Fibroblast of the conjunctiva (primary cell): Measurements from ENCODE around the gene MBTPS1.

Source experiments
- DNase-seq: peaks from one replicate; pipeline ENCODE4 v3.0.0-alpha.2; 2010; ENCODE audit warnings: low read depth

The MBTPS1 gene

DNA sequence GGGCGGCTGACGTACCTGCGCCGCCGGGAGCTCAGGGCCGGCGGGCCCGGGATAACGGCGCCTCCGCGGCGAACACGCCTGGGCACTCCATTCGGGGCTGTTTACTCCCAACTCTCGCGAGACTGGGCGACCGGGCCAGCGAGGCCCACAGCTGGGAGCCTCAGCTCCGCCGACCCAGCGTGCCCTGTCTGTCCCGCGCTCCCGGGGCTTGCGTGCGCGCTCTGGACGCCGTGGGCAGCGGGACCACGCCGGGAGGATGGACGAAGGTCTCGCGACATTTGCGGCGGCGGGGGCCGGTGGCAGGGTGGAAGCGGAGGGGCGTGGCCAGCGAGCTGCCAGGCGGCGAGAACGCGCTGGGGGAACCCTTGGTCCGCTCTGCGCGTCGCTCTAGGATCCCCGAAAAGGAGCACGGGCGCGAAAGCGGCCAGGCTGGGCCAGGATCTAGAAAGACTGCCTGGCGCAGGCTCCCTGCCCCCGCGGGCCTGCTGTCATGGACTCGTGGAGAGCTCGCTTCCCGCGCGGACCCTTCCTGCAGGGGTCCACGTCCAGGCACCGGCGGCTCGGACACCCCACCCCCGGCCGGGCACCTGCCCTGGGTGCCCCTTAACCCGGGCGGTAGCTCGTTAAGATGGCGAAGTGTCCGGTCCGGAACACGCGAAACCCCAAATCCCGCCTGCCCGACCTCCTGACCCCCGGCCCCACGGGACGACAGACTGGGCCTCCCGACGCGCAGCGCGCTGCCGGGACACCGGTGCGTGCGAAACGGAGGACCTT, at the start of gene MBTPS1:
Gene MBTPS1, minus strand, starts transcription at position 223 of the 774 bp plus-strand sequence. CDS start 15,159 bp downstream, outside the sequence.
- peak; percentile 96 for DNase-seq

DNA sequence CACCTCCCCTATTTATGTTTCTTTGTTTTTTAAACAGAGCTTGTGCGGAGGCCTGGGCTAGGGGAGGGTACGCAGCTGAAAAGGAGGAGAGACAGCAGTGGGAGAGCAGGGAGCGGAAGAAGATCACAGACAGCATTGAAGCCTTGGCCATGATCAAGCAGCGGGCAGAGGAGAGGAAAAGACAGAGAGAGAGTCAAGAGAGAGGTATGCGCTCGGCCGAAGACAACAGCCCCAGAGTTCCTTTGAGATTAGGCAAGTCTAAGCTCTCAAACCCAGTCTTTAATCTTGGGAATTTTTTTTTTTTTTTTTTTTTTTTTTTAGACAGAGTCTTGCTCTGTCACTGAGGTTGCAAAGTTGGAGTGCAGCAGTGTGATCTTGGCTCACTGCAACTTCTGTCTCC, 49.0 kb upstream of the MBTPS1 start:
- DNase-seq = no peak

DNA sequence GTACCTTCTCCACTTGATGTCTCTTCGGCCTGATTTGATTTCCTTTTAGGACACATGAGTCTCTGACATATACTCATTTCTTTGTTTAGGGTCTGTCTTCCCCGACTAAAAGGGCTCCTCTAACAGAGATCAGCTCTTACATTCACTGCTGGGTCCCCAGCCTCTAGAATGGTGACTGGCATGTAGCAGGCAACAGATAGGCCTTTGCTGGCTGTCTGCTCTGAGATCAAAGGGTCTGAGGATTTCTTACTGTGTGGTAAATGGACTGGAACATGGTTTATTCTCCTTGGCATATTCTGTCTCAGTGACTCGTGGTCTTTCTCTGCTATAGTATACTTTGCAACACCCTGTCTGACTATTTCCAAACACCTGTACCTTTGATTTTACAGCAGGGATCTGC, 45.1 kb upstream of the MBTPS1 start:
- no peak for DNase-seq

DNA sequence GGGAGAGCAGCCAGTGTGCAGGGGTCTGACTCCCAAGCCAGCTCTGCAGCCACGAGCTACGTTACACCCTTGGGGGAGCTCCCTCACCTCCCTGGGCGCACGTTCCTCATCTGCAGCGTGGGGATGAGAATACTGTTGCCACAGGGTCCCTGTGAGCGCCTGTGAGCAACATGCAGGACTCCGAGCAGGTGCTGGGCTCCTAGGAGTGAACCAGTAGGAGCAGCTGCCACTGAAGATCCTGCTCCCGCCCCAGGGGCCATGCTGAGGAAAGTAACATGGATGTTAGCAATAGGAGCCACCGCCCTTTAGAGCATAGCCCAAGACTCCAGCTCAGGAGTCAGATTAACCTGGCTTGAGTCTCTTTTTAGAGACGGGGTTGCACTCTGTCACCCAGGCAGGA, 44.3 kb upstream of the MBTPS1 start:
- DNase-seq = no peak

DNA sequence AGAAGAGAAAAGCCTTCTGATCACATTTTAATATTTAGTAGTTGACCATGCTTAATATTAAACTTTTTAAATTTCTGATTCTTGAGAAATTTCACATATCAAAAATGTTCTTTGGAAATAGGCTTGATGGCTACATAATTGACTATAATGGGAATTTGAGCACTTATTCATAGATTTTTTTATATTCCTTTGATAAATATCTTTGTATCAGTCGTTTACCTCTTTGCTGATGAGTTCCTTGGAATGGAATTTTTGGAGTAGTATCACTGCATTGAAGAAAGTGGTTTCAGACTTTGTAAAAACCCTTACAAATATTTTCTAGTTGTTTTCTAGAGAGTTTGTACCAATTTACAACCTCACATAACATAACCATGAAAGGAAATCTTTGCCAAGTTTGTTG, 43.1 kb upstream of the MBTPS1 start:
- no peak for DNase-seq

DNA sequence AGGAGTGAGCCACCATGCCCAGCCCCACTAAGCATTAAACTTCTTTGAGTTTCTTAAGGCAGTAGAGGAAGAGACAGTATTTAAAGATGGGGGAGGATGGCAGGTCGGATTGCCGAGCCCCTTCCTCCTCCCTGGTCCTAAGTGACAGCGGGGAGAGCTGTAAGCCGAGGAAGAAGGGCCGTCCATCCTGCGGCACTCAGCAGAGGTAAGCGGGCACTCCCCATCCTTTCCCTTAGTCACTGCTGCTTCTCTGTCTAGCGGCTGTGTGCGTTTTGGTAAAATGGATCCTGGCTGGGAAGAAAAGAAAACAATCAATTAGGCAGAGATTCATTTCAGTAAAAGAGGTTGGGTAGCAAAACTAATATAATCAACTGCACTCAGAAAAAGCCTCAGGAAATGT, 42.3 kb upstream of the MBTPS1 start:
- DNase-seq = no peak

DNA sequence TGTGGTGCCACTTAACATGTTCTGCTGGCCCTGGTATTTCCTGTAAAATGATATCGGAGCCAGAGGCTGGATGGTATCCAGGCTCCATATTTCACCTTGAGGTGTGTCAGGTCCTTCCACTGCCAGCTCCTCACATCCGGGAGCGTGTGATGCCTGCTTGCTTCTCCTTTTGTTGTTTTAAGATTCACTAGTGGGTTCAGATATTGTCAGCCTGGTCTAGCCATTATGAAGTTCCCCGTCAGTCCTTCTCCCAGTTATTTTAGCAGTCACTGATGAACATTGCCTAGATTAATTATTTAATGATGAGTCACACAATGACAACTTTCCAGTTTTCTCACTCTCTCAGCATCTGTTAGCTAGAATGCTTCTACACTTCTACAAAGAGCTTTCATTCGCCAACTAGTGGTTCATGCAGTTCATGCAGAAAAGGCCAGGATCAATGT, 39.6 kb upstream of the MBTPS1 start:
- DNase-seq = no peak

DNA sequence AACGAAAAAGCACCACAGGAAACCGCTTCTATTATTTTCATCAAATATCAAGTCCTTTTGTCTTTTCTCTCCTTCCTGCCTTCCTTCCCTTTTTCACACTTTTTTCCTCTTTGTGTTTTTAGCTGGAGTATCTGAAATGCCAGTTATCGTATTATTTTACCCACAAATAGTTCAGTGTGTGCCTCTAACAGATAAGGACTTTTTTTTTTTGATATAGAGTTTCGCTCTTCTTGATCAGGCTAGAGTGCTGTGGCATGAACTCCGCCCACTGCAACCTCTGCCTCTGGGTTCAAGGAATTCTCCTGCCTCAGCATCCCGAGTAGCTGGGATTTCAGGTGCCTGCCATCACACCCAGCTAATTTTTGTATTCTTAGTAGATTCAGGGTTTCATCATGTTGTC, 39.0 kb upstream of the MBTPS1 start:
- DNase-seq = no peak

DNA sequence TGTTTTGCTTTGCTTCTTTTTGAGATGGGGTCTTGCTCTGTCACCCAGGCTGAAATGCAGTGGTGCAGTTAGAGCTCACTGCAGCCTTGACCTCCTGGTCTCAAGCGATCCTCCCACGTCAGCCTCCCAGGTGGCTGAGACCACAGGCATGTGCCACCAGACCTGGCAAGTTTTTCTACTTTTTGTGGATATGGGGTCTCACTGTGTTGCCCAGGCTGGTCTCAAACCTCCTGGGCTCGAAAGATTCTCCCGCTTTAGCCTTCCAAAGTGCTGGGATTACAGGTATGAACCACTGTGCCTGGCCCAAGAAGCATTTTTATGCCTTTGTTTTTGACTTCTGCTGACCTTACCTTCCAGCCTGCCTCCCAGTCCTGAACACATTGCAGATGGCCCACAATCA, 38.5 kb upstream of the MBTPS1 start:
- DNase-seq = no peak

DNA sequence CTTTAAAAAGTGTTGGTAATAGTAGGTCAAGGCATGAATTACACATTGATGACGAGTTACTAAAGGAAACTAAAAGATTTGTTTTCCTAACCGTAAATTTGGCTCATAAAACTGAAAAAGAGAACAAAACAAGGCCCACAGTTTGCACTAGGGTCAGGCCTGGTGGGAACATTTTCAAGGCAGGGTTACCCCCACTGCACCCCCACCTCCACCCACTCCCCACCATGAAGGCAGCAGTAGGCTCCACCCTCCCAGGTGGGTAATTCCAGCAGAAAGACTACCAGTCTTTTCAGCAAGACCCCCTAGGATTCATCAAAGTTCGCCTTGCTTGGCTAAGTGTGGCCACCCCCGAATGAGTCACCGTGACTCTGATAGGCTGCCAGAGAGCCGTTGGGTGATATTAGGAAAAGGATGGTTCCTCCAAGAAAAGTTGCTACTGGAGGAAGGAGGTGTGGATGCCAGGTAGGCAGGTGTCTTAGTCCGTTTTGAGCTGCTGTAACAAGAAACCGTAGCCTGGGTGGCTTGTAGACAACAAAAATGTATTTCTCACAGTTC, 37.0 kb upstream of the MBTPS1 start:
- DNase-seq = no peak

DNA sequence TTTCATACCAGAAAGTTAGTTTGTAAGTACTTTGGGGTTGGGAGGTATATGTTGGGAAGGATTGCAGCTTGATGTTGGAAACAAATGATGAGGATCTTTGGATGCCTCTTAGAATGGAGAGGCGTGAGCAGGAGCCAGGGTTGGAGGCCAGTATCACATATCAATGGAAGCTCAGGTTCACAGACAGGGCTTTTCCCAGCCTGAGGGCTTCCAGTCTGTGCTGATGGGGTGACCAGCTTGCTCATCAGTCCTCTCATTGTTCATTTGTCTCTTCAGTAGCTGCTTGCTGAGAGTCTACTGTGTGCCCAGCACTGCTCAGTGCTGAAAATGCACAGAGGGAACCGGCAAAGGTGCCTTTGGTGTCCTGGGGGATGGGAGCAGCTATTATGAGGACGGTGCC, 34.2 kb upstream of the MBTPS1 start:
- no peak for DNase-seq

DNA sequence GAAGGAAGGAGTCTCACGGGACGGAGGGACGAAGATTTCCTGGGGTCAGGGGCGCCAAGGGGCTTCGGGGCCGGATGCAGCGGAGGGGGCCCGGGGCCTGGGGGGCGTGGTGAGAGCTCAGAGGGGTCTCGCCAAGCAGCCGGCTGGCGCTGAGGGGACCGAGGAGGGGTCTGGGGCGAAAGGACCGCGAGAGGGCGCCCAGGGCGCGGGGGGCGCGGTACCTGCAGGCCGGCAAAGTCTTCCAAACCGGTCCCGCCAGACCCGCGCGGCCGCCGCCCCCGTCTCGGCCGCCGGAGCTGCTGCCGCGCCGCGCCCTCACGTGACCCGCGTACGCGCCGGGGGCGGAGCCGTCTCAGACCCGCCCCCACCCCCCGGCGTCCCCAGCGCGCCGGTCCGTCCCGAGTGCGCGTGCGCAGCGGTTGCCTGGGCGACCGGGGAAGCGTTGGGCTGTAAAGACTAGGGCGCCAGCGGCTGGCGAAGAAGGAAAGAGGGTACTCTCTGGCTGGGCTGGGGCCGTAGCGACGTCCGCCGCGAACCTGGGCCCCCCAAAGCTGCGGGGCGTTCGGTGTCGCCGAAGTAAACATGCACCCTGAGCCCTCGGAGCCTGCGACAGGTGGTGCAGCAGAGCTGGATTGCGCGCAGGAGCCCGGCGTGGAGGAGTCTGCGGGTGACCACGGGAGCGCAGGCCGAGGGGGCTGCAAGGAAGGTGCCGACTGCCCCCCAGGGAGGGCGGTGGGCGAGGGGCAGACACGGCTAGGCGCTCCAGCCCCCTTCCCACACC, 28.3 kb upstream of the MBTPS1 start, which contains the start of the genes DNAAF1 and HSDL1:
Gene DNAAF1, plus strand, starts transcription at position 450 of the 781 bp plus-strand sequence. Its CDS starts 133 bp downstream, at position 583.
Gene HSDL1, minus strand, starts transcription at position 319 of the 781 bp plus-strand sequence. CDS start 13,856 bp downstream, outside the sequence.
- DNase-seq = peak; percentile 63

DNA sequence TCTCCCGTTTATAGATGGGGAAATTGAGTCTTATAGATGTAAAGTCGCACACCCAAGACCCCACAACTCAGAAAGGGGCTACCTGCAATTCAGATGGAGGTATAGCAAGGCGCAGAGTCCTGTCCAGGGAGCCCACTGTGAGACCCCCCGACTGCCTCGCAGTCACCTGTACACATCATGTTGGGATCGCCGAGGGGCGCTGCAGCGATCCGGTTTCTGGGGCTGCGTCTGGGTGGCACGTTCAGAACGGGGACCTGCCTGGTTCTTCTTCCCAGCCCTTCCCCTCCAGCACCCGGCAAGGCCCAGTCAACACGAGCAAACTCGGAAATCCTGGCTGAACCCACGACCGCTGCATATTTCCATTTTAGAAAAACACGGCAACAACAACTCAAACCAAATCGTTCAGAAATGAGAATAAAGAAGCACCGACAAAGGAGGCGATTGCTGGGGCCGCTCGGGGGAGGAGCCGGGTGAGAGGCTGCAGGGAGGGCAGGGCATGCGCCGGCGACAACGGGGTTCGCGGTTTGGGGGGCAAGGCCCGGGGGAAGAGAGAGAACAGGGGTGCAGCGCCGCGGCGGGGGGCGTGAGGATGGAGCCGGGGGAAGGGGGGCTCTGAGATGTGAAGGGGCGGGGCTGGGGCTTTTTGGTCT, 27.6 kb upstream of the MBTPS1 start:
- no peak for DNase-seq

DNA sequence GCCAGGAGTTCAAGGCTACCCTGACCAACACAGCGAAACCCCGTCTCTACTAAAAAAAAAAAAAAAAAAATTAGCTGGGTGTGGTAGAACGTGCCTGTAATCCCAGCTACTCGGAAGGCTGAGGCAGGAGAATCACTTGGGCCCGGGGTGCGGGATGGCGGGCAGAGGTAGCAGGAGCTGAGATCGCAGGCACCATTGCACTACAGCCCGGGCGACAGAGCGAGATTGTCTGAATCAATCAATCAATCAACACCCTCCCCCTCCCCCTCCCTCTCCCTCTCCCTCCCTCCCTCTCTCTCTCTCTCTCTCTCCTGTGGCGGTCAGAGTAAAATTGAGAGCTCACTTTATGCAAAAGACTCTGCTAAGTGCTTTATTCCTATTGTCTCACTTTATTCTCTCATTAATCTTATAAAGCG, 27.1 kb upstream of the MBTPS1 start:
- no peak for DNase-seq

DNA sequence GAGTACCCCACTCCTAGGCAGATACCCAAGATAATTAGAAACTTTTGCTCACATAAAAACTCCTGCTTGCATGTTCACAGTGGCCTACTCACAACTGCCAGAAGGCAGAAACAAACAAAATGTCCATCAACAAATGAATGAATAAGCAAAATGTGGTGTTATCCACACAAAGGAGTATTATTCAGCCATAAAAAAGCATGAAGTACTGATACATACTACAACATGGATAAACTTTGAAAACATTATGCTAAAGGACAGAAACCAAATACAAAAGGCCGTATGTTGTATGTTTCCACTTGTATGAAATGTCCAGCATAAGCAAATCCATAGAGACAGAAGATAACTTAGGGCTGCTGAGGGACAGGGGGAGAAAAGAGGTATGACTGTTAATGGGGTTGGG, 26.3 kb upstream of the MBTPS1 start:
- DNase-seq = no peak

DNA sequence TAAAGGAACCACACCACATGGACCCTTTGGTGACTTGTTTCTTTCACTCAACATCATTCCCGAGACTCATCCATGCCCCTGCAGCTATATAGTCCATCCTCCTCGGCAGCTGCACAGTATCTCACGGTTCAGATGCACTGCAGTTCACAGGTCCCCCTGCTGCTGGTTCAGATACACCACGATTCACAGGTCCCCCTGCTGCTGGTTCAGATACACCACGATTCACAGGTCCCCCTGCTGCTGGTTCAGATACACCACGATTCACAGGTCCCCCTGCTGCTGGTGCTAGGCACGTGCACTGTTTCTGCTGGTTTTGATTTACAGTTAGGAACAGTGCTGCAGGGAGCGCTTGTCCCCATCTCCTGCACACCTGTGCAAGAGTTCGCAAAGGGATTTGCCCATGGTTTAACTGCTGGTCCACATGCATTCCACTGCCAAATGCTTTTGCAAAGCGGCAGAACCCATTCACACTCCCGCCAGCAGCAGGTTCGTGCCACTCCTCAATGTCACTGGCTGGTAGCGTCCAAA, 24.5 kb upstream of the MBTPS1 start:
- DNase-seq = no peak

DNA sequence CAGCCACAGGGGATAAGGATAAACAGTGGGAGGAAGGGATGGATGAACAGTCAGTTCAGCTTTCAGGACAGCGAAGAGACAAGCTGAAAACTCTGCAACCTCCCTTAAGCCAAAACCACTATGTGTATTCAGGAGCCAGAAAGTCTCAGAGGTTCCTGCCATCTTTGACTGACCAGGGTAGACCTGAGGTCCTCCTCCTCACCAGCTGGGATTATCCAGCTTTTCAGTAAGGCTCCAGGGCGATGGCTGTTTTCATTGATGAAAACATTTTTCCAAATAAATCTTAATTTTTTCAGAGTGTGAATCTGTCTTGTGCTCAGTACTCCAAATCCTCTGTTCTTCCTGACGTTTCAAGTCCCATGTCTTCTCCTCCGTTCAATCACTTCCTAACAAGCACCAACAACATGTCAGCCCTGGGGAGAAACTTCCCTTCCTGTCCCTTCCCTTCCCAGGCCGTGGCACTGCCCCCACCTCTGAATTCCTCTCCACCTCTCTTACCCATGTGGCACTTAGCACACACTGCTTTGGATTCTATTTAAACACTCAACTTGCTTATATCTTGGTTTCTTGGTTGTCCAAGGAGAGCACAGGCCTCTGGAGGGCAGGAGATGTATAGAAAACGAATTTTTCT, 23.0 kb upstream of the MBTPS1 start:
- DNase-seq = no peak

DNA sequence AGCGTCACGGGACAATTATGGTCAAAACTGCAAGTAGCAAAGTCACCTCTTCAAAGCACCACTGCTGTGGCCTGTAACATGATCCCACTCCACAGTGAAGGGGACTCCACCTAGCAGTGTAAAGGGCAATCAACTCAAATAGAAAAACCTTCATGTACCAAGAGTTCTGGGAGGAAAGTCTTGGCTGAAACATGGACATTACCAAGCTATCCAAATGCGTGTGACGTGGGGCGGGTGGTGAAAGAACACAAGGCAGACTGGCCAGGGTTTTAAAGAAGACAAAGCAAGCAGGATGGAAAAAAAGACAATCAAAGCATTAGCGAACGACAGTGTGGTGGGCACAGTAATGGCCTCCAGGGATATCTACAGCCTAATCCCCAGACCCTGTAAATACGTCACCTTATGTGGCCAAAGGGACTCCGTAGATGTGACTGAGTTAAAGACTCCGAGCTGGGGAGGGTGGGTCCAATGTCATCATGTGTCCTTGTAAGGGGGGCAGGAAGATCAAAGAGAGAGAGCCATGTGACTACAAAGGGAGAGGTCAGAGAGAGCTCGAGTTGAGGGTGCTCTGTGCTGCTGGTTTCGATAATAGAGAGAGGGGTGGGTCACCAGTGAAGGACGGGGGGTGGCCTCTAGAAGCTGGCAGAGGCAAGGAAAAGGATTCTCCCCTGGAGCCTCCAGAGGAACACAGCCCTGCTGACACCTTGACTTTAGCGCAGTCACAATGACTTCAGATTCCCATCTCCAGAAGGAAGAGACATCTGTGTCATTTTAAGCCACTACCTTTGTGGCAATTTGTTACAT, 22.3 kb upstream of the MBTPS1 start:
- DNase-seq = no peak

DNA sequence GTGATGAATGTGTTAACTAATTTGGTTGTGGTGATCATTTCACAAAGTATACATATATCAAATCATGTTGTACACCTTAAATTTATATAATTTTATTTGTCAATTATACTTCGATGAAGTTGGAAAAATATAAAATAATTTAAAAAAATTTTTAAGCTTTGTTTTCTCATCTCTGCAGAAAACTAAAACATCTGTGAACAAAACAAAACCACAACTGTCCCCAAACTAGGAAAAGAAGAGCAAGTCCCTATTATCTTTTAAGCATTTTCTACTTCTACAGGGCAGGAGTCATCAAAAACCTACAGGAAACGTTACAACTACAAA, 21.7 kb upstream of the MBTPS1 start:
- DNase-seq = no peak

DNA sequence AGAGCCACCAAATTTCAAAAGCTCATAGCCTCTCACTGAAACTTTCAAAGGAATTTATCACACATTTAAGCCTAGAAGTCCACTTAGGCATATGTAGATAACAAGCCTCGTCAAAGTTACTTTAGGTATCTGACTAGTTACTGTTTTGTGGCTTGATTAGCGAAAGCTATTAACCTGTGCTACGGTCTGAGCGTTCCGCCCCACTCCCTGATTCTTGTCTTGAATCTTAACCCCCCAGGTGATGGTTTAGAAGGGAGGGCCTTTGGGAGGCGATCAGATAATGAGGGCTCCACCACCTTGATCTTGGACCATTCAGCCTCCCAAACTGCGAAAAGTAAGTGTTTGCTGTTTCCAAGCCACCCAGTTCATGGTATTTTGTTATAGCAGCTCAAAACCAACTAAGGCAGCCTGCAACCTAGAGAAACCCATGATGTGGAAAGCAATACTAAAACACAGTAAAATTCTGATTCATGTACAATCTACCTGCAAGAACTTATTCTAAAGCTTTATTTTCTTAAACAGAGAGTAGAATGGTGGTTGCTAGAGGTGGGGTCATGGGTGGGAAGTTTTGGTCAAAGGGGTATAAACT, 21.1 kb upstream of the MBTPS1 start:
- DNase-seq = no peak
